HEK293 (cell line): ENCODE measurements around the gene PSMA2.

Source experiments
- CTCF ChIA-PET: fragments of 350-600 bp; formaldehyde crosslinking; extraction: SDS; loops from one replicate; lab custom pipeline; 2021; ENCODE audit warnings: antibody characterized with exemption; lab: Yijun Ruan, JAX
- POLR2A ChIA-PET: fragments of 300-600 bp; formaldehyde crosslinking; extraction: SDS; loops from one replicate; lab custom pipeline; 2020; ENCODE audit warnings: antibody characterized with exemption, inconsistent platforms; lab: Yijun Ruan, JAX
- H3K27ac ChIP-seq: fragments of 200-500 bp; sonication (Bioruptor generic); 2 replicates; pipeline ENCODE4 v1.5.1; 2014; ENCODE audit warnings: low read depth, low read length, control low read depth, inconsistent platforms; ENCODE audit errors: extremely low read depth
- H3K36me3 ChIP-seq, 2 experiments: fragments of 200-500 bp in 1 of 2; sonication (Bioruptor generic) in 1 of 2; 1 replicate in 1 of 2; 2 replicates in 1 of 2; pipeline ENCODE4 v1.5.1; 2014 to 2017; ENCODE audit warnings: inconsistent platforms in 2 of 2, low read length in 2 of 2; ENCODE audit not compliant: control insufficient read depth in 2 of 2, insufficient read depth in 1 of 2
- H3K4me1 ChIP-seq: fragments of 200-500 bp; sonication (Bioruptor generic); 2 replicates; pipeline ENCODE4 v1.5.1; 2014; ENCODE audit warnings: mild to moderate bottlenecking, low read length, inconsistent platforms; ENCODE audit not compliant: control insufficient read depth, insufficient read depth
- H3K4me3 ChIP-seq: 2 replicates; pipeline ENCODE4 v1.5.1; 2011; ENCODE audit warnings: low read depth, mild to moderate bottlenecking, control low read depth, low read length, moderate library complexity
- H3K9me3 ChIP-seq: fragments of 200-500 bp; sonication (Bioruptor generic); 2 replicates; pipeline ENCODE4 v1.5.1; 2014; ENCODE audit warnings: low read depth, low read length, inconsistent platforms; ENCODE audit not compliant: control insufficient read depth, insufficient read depth
- HOXC10 ChIP-seq: sonication (generic); formaldehyde crosslinking; IDR thresholded peaks from 2 replicates; pipeline ENCODE4 v1.8.1; 2023; ENCODE audit warnings: mild to moderate bottlenecking, missing genetic modification reagents
- KLF1 ChIP-seq: fragments of 450-650 bp; formaldehyde crosslinking; IDR thresholded peaks from 2 replicates; pipeline ENCODE4 v1.5.1; 2016; ENCODE audit warnings: missing biosample characterization, missing genetic modification characterization
- KLF9 ChIP-seq: fragments of 450-650 bp; formaldehyde crosslinking; IDR thresholded peaks from 2 replicates; pipeline ENCODE4 v1.5.1; 2016; ENCODE audit warnings: missing biosample characterization, missing genetic modification characterization, low read depth
- MEIS1 ChIP-seq: sonication (generic); formaldehyde crosslinking; IDR thresholded peaks from 2 replicates; pipeline ENCODE4 v1.8.1; 2022; ENCODE audit warnings: missing genetic modification reagents, mild to moderate bottlenecking, borderline replicate concordance
- SETDB1 ChIP-seq: IDR thresholded peaks from one replicate; pipeline ENCODE4 v1.6.1; 2017; ENCODE audit warnings: mild to moderate bottlenecking, low read length, moderate library complexity, mixed read lengths; ENCODE audit not compliant: insufficient read length
- YY1 ChIP-seq: fragments of 450-650 bp; formaldehyde crosslinking; IDR thresholded peaks from 2 replicates; pipeline ENCODE4 v1.5.1; 2018; ENCODE audit warnings: missing biosample characterization, missing genetic modification characterization
- ZNF114 ChIP-seq: fragments of 450-650 bp; formaldehyde crosslinking; IDR thresholded peaks from 2 replicates; pipeline ENCODE4 v1.5.0; 2017; ENCODE audit warnings: missing biosample characterization, missing genetic modification characterization
- ZNF266 ChIP-seq: fragments of 450-650 bp; formaldehyde crosslinking; IDR thresholded peaks from 2 replicates; pipeline ENCODE4 v1.5.1; 2016; ENCODE audit warnings: missing biosample characterization, missing genetic modification characterization, low read depth
- ZNF341 ChIP-seq: fragments of 450-650 bp; formaldehyde crosslinking; IDR thresholded peaks from 2 replicates; pipeline ENCODE4; 2016; ENCODE audit warnings: low read depth, missing biosample characterization, missing genetic modification characterization
- ZNF48 ChIP-seq: fragments of 450-650 bp; formaldehyde crosslinking; IDR thresholded peaks from 2 replicates; pipeline ENCODE4 v1.5.1; 2016; ENCODE audit warnings: missing biosample characterization, missing genetic modification characterization
- ZNF530 ChIP-seq: fragments of 450-650 bp; formaldehyde crosslinking; IDR thresholded peaks from 2 replicates; pipeline ENCODE4 v1.5.1; 2016; ENCODE audit warnings: low read depth, missing biosample characterization, missing genetic modification characterization
- ZNF596 ChIP-seq: fragments of 450-650 bp; IDR thresholded peaks from 2 replicates; pipeline ENCODE4 v1.5.0; 2018; ENCODE audit warnings: missing biosample characterization, mild to moderate bottlenecking, missing genetic modification characterization, moderate library complexity
- ZNF600 ChIP-seq: fragments of 450-650 bp; formaldehyde crosslinking; IDR thresholded peaks from 2 replicates; pipeline ENCODE4 v1.5.1; 2016; ENCODE audit warnings: missing biosample characterization, missing genetic modification characterization
- ZNF654 ChIP-seq: fragments of 450-650 bp; formaldehyde crosslinking; IDR thresholded peaks from 2 replicates; pipeline ENCODE4 v1.5.1; 2016; ENCODE audit warnings: low read depth, missing biosample characterization, missing genetic modification characterization
- ZNF660 ChIP-seq: fragments of 450-650 bp; IDR thresholded peaks from 2 replicates; pipeline ENCODE4 v1.5.1; 2018; ENCODE audit warnings: missing biosample characterization, mild to moderate bottlenecking, missing genetic modification characterization
- ZNF777 ChIP-seq: fragments of 450-650 bp; formaldehyde crosslinking; IDR thresholded peaks from 2 replicates; pipeline ENCODE4 v1.5.1; 2017; ENCODE audit warnings: missing biosample characterization, missing genetic modification characterization, borderline replicate concordance
- ZNF837 ChIP-seq: fragments of 450-650 bp; formaldehyde crosslinking; IDR thresholded peaks from 2 replicates; pipeline ENCODE4 v1.5.1; 2016; ENCODE audit warnings: missing biosample characterization, missing genetic modification characterization
- ZSCAN16 ChIP-seq: fragments of 450-650 bp; formaldehyde crosslinking; IDR thresholded peaks from 2 replicates; pipeline ENCODE4 v1.5.1; 2016; ENCODE audit warnings: missing biosample characterization, missing genetic modification characterization
- TF ChIP-seq, protein P1 (sequence below): fragments of 450-650 bp; formaldehyde crosslinking; IDR thresholded peaks from 2 replicates; pipeline ENCODE4 v1.5.0; 2017; ENCODE audit warnings: missing biosample characterization, missing genetic modification characterization, borderline replicate concordance
- TF ChIP-seq, protein P2 (sequence below): fragments of 450-650 bp; IDR thresholded peaks from 2 replicates; pipeline ENCODE4 v1.5.1; 2018; ENCODE audit warnings: missing biosample characterization, mild to moderate bottlenecking, missing genetic modification characterization
- TF ChIP-seq, protein P3 (sequence below): fragments of 450-650 bp; formaldehyde crosslinking; IDR thresholded peaks from 2 replicates; pipeline ENCODE4 v1.5.1; 2016; ENCODE audit warnings: missing biosample characterization, missing genetic modification characterization
- TF ChIP-seq, protein P4 (sequence below): fragments of 450-650 bp; formaldehyde crosslinking; IDR thresholded peaks from 2 replicates; pipeline ENCODE4 v1.5.1; 2017; ENCODE audit warnings: missing biosample characterization, missing genetic modification characterization
- TF ChIP-seq, protein P5 (sequence below): fragments of 450-650 bp; formaldehyde crosslinking; IDR thresholded peaks from 2 replicates; pipeline ENCODE4 v1.5.1; 2016; ENCODE audit warnings: missing biosample characterization, missing genetic modification characterization, low read depth

PSMA2 gene

DNA sequence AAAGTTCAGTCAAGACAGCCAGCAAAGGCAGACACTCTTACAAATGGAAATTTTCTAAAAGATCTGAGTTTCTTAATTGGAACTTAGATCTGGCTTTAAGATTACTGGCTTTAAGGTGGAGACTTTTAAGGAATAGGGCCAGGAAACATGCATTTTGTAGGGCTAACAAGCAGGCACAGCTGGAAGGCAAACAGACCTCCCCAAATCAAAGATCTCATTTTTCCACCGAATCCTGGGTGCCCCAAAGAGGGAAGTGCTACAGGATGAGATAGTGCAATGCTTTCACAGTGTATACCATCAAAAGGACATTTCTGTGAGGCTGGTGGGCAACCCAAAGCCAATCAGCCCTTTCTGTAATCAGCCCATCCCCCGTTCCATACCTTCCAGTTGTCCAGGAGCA lies 27.6 kb upstream of the PSMA2 start:
- Histone ChIP-seq H3K4me3 (no peak overlapping the region), H3K4me1 (no peaks in the 10 kb centered on the region), H3K9me3 (no peaks in the 10 kb centered on the region), H3K36me3 (no peaks in the 10 kb centered on the region), H3K27ac (no peak overlapping the region)
- ChIA-PET CTCF (interaction anchor here (0.7 to 1.1 kb wide), 2 partner anchors 112 to 325 kb away, joined by 3 read pairs; no protein-coding TSS in a partner anchor), POLR2A (no interaction called here)
- TF ChIP-seq, protein P1, sequence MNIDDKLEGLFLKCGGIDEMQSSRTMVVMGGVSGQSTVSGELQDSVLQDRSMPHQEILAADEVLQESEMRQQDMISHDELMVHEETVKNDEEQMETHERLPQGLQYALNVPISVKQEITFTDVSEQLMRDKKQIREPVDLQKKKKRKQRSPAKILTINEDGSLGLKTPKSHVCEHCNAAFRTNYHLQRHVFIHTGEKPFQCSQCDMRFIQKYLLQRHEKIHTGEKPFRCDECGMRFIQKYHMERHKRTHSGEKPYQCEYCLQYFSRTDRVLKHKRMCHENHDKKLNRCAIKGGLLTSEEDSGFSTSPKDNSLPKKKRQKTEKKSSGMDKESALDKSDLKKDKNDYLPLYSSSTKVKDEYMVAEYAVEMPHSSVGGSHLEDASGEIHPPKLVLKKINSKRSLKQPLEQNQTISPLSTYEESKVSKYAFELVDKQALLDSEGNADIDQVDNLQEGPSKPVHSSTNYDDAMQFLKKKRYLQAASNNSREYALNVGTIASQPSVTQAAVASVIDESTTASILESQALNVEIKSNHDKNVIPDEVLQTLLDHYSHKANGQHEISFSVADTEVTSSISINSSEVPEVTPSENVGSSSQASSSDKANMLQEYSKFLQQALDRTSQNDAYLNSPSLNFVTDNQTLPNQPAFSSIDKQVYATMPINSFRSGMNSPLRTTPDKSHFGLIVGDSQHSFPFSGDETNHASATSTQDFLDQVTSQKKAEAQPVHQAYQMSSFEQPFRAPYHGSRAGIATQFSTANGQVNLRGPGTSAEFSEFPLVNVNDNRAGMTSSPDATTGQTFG (tag by site-specific recombination), result no peak
- TF ChIP-seq, protein P2, sequence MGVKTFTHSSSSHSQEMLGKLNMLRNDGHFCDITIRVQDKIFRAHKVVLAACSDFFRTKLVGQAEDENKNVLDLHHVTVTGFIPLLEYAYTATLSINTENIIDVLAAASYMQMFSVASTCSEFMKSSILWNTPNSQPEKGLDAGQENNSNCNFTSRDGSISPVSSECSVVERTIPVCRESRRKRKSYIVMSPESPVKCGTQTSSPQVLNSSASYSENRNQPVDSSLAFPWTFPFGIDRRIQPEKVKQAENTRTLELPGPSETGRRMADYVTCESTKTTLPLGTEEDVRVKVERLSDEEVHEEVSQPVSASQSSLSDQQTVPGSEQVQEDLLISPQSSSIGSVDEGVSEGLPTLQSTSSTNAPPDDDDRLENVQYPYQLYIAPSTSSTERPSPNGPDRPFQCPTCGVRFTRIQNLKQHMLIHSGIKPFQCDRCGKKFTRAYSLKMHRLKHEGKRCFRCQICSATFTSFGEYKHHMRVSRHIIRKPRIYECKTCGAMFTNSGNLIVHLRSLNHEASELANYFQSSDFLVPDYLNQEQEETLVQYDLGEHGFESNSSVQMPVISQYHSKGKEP (tag by site-specific recombination), result no peak
- TF ChIP-seq, protein P3, sequence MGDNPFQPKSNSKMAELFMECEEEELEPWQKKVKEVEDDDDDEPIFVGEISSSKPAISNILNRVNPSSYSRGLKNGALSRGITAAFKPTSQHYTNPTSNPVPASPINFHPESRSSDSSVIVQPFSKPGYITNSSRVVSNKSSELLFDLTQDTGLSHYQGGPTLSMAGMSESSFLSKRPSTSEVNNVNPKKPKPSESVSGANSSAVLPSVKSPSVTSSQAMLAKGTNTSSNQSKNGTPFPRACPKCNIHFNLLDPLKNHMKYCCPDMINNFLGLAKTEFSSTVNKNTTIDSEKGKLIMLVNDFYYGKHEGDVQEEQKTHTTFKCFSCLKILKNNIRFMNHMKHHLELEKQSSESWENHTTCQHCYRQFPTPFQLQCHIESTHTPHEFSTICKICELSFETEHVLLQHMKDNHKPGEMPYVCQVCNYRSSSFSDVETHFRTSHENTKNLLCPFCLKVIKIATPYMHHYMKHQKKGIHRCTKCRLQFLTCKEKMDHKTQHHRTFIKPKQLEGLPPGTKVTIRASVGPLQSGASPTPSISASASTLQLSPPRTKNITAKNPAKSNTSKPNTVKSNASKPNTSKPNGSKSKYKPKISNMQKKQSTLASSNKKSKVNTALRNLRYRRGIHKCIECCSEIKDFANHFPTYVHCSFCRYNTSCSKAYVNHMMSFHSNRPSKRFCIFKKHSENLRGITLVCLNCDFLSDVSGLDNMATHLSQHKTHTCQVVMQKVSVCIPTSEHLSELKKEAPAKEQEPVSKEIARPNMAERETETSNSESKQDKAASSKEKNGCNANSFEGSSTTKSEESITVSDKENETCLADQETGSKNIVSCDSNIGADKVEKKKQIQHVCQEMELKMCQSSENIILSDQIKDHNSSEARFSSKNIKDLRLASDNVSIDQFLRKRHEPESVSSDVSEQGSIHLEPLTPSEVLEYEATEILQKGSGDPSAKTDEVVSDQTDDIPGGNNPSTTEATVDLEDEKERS (tag by site-specific recombination), result no peak
- TF ChIP-seq HOXC10 (CRISPR knock-in tag), result no peak
- TF ChIP-seq, protein P4, sequence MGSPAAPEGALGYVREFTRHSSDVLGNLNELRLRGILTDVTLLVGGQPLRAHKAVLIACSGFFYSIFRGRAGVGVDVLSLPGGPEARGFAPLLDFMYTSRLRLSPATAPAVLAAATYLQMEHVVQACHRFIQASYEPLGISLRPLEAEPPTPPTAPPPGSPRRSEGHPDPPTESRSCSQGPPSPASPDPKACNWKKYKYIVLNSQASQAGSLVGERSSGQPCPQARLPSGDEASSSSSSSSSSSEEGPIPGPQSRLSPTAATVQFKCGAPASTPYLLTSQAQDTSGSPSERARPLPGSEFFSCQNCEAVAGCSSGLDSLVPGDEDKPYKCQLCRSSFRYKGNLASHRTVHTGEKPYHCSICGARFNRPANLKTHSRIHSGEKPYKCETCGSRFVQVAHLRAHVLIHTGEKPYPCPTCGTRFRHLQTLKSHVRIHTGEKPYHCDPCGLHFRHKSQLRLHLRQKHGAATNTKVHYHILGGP (tag by site-specific recombination), result no peak

DNA sequence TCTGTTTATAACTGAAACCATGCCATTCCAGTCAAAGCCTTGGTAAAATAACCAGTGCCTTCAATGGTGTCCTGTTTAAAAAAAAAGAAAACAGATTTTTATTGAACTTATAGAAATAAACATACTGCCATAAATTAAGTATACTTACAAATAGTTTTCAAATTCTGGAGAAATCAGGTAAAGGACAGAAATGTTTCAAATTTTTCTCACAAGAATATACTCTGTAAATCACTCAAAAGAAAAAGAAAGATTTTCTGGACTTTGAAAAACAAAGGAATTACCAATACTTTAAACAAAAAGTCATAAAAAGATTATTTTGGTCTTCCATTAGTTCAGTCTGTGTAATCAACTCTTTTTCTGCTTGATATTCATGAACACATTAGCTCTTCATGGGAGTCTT lies 24.1 kb upstream of the PSMA2 start:
- no peak overlapping the region for H3K4me3 ChIP-seq
- TF ChIP-seq KLF1 (tag by site-specific recombination) (no peak), ZNF48 (tag by site-specific recombination) (no peak), SETDB1 (peak; percentile 64), ZNF266 (no peak), ZNF530 (tag by site-specific recombination) (no peak), ZNF596 (tag by site-specific recombination) (no peak)
- no peaks in the 10 kb centered on the region for H3K36me3 ChIP-seq
- no peaks in the 10 kb centered on the region for H3K9me3 ChIP-seq
- H3K27ac ChIP-seq, result no peak overlapping the region
- CTCF ChIA-PET, result no interaction called here
- POLR2A ChIA-PET, result no interaction called here
- no peaks in the 10 kb centered on the region for H3K4me1 ChIP-seq

DNA sequence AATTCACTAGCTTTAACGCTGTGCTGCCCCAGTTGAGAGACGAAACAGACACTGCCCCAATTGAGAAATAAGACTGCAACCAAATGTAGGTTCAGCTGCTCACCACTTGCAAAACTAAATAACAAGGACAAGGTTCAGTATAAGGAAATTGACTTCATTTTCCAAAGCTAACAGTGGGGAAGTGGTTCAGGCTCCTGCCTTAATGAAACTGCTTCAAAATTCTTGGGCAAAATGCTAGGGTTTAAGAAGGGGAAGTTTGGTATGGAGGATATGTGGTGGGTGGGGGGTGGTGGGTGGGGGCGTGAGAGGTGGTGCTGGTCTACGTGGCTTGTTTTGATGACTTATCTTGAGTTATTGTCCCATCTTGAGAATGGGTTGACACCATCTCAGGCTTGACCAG lies 22.0 kb upstream of the PSMA2 start:
- no peaks in the 10 kb centered on the region for H3K4me1 ChIP-seq
- no peak overlapping the region for H3K4me3 ChIP-seq
- ChIA-PET POLR2A (no interaction called here), CTCF (interaction anchor here (1.0 kb wide), 1 partner anchor 13 kb away, joined by 3 read pairs; no protein-coding TSS in a partner anchor)
- H3K36me3 ChIP-seq, result no peaks in the 10 kb centered on the region
- H3K9me3 ChIP-seq, result no peaks in the 10 kb centered on the region
- no peak overlapping the region for H3K27ac ChIP-seq
- TF ChIP-seq ZNF837, result no peak
- no peak for TF ChIP-seq YY1 (tag by site-specific recombination)
- no peak for TF ChIP-seq ZNF654
- TF ChIP-seq KLF9 (tag by site-specific recombination), result no peak
- TF ChIP-seq MEIS1, result no peak
- TF ChIP-seq ZNF530 (tag by site-specific recombination), result no peak
- TF ChIP-seq ZNF777 (tag by site-specific recombination), result no peak
- TF ChIP-seq ZNF600, result no peak
- no peak for TF ChIP-seq ZSCAN16 (tag by site-specific recombination)
- TF ChIP-seq ZNF114 (tag by site-specific recombination), result no peak
- no peak for TF ChIP-seq ZNF660 (tag by site-specific recombination)
- no peak for TF ChIP-seq ZNF341 (tag by site-specific recombination)
- TF ChIP-seq, protein P5, sequence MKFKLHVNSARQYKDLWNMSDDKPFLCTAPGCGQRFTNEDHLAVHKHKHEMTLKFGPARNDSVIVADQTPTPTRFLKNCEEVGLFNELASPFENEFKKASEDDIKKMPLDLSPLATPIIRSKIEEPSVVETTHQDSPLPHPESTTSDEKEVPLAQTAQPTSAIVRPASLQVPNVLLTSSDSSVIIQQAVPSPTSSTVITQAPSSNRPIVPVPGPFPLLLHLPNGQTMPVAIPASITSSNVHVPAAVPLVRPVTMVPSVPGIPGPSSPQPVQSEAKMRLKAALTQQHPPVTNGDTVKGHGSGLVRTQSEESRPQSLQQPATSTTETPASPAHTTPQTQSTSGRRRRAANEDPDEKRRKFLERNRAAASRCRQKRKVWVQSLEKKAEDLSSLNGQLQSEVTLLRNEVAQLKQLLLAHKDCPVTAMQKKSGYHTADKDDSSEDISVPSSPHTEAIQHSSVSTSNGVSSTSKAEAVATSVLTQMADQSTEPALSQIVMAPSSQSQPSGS (tag by site-specific recombination), result no peak
